Measurements from ENCODE around the gene MERTK.

DNA sequence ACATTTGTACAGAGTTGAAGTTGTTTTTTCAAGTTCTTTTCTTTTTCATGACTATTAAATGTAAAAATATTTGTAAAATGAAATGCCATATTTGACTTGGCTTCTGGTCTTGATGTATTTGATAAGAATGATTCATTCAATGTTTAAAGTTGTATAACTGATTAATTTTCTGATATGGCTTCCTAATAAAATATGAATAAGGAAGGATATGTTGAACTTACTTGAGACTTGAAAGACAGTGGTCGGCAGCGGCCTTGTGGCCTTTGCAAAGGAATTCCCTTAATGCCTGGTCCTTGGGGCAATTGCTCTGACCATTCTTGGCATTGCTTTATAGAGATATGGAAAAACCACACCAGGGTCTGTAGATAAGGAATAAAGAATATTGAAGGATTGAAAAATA, 130.8 kb downstream of the MERTK start:
- TF ChIP-seq, protein P1, sequence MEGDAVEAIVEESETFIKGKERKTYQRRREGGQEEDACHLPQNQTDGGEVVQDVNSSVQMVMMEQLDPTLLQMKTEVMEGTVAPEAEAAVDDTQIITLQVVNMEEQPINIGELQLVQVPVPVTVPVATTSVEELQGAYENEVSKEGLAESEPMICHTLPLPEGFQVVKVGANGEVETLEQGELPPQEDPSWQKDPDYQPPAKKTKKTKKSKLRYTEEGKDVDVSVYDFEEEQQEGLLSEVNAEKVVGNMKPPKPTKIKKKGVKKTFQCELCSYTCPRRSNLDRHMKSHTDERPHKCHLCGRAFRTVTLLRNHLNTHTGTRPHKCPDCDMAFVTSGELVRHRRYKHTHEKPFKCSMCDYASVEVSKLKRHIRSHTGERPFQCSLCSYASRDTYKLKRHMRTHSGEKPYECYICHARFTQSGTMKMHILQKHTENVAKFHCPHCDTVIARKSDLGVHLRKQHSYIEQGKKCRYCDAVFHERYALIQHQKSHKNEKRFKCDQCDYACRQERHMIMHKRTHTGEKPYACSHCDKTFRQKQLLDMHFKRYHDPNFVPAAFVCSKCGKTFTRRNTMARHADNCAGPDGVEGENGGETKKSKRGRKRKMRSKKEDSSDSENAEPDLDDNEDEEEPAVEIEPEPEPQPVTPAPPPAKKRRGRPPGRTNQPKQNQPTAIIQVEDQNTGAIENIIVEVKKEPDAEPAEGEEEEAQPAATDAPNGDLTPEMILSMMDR (IDR thresholded peaks at IDR 0.05), result no peak
- TF ChIP-seq POLR2AphosphoS5 (IDR thresholded peaks at IDR 0.05), result no peak
- TF ChIP-seq POLR2A (IDR thresholded peaks at IDR 0.05), result no peak

Measured in suprapubic skin (tissue), 4 donors.